Neuronal stem cell (in vitro differentiated cells): ENCODE data around the gene APBB2.

Source experiments
- DNase-seq: peaks from one replicate; pipeline ENCODE4 v3.0.0-alpha.2; 2013; ENCODE audit warnings: low spot score
- H2AFZ ChIP-seq: one replicate; pipeline ENCODE4 v1.6.1; 2013; ENCODE audit warnings: mild to moderate bottlenecking, low read length, inconsistent platforms
- H2AK5ac ChIP-seq: 2 replicates; pipeline ENCODE4 v1.6.1; 2013; ENCODE audit warnings: low read depth, mild to moderate bottlenecking, inconsistent platforms, low read length, moderate library complexity, mixed read lengths
- H2BK120ac ChIP-seq: 2 replicates; pipeline ENCODE4 v1.6.1; 2013; ENCODE audit warnings: low read depth, mild to moderate bottlenecking, inconsistent platforms, low read length, moderate library complexity, mixed read lengths
- H2BK12ac ChIP-seq: one replicate; pipeline ENCODE4 v1.6.1; 2013; ENCODE audit warnings: low read length, inconsistent platforms
- H2BK15ac ChIP-seq: 2 replicates; pipeline ENCODE4 v1.6.1; 2013; ENCODE audit warnings: mild to moderate bottlenecking, low read length, inconsistent platforms, mixed read lengths
- H2BK5ac ChIP-seq: one replicate; pipeline ENCODE4 v1.6.1; 2013; ENCODE audit warnings: inconsistent platforms, mild to moderate bottlenecking, low read length, moderate library complexity
- H3K14ac ChIP-seq: one replicate; pipeline ENCODE4 v1.6.1; 2013; ENCODE audit warnings: low read length, inconsistent platforms
- H3K18ac ChIP-seq: 2 replicates; pipeline ENCODE4 v1.6.1; 2013; ENCODE audit warnings: low read length, inconsistent platforms
- H3K23ac ChIP-seq: 2 replicates; pipeline ENCODE4 v1.6.1; 2013; ENCODE audit warnings: low read depth, mild to moderate bottlenecking, mixed read lengths, low read length, inconsistent platforms; ENCODE audit not compliant: poor library complexity
- H3K27ac ChIP-seq: replicated peaks from 3 replicates; pipeline ENCODE4 v1.5.1; 2013; ENCODE audit warnings: low read length, inconsistent platforms
- H3K27me3 ChIP-seq, 3 experiments: 2 replicates each; pipeline ENCODE4 v1.6.1; 2013; ENCODE audit warnings: low read length in 3 of 3, mild to moderate bottlenecking in 2 of 3, inconsistent platforms in 1 of 3, low read depth in 1 of 3, mixed read lengths in 1 of 3, moderate library complexity in 1 of 3; ENCODE audit not compliant: control insufficient read depth in 3 of 3, insufficient read depth in 3 of 3
- H3K36me3 ChIP-seq, 2 donors: replicated peaks in 1 of 2; 2 replicates each; pipeline ENCODE4 v1.6.1; 2013; ENCODE audit warnings: low read length in 2 of 2; ENCODE audit not compliant: control insufficient read depth in 2 of 2, insufficient read depth in 2 of 2
- H3K4ac ChIP-seq: 2 replicates; pipeline ENCODE4 v1.6.1; 2013; ENCODE audit warnings: inconsistent platforms, mild to moderate bottlenecking, low read length, moderate library complexity
- H3K4me1 ChIP-seq, 2 donors: 1 replicate in 1 of 2; 2 replicates in 1 of 2; pipeline ENCODE4 v1.6.1; 2013; ENCODE audit warnings: low read length in 2 of 2, low read depth in 1 of 2; ENCODE audit not compliant: control insufficient read depth in 2 of 2, insufficient read depth in 1 of 2
- H3K4me2 ChIP-seq: one replicate; pipeline ENCODE4 v1.6.1; 2013; ENCODE audit warnings: mild to moderate bottlenecking, low read length, inconsistent platforms; ENCODE audit not compliant: insufficient read depth, poor library complexity, severe bottlenecking
- H3K4me3 ChIP-seq, 2 donors: 2 replicates each; pipeline ENCODE4 v1.5.1; 2013; ENCODE audit warnings: low read length in 2 of 2, mild to moderate bottlenecking in 2 of 2, inconsistent platforms in 1 of 2, moderate library complexity in 1 of 2
- H3K79me1 ChIP-seq: one replicate; pipeline ENCODE4 v1.6.1; 2013; ENCODE audit warnings: low read depth, mild to moderate bottlenecking, inconsistent platforms, low read length, moderate library complexity
- H3K9ac ChIP-seq: one replicate; pipeline ENCODE4 v1.6.1; 2013; ENCODE audit warnings: mild to moderate bottlenecking, low read depth, low read length, inconsistent platforms; ENCODE audit not compliant: poor library complexity
- H3K9me3 ChIP-seq, 2 donors: replicated peaks in 1 of 2; 2 replicates each; pipeline versions ENCODE3 to v1.6.1; 2013; ENCODE audit warnings: low read length in 2 of 2, mild to moderate bottlenecking in 2 of 2, inconsistent platforms in 1 of 2, low read depth in 1 of 2, mixed read lengths in 1 of 2, moderate library complexity in 1 of 2; ENCODE audit not compliant: control insufficient read depth in 2 of 2, insufficient read depth in 1 of 2
- H4K8ac ChIP-seq: one replicate; pipeline ENCODE4 v1.6.1; 2013; ENCODE audit warnings: low read depth, mild to moderate bottlenecking, inconsistent platforms, low read length, moderate library complexity
- H4K91ac ChIP-seq: one replicate; pipeline ENCODE4 v1.6.1; 2013; ENCODE audit warnings: low read length, low read depth, mild to moderate bottlenecking, inconsistent platforms; ENCODE audit not compliant: poor library complexity
- WGBS, 2 donors: extraction: QIAGEN DNeasy Blood & Tissue Kit; methylation state at CpG; one replicate each; pipeline ENCODE4 v1.1.7; 2013; ENCODE audit warnings: missing lambda C conversion rate in 2 of 2, mixed read lengths in 1 of 2; ENCODE audit not compliant: insufficient read length in 2 of 2, insufficient replicate concordance in 1 of 2; ENCODE audit errors: extremely low coverage in 2 of 2; 5-methylcytosine and 5-hydroxymethylcytosine counted together

Gene APBB2

DNA sequence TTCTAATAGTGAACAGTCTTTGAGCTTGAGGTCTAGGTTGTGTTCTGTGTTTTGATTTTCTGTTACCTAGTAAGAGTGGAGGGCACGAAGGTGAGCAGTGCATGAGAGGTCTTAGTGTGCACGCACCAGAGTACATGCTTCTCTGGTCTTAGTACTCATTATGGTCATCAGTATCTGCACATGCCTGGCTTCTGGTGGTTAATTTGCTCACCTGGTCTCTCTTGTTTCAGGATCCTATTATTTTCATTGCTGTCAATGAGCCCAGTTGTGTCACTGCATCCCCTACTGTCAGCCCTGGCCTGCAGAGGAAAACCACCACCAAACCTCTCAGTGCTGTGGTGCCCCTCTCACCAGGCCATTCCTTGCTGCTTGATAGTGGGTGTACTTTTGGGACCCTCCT lies 409.7 kb downstream of the APBB2 start:
- H3K27ac ChIP-seq: no peak overlapping the region

DNA sequence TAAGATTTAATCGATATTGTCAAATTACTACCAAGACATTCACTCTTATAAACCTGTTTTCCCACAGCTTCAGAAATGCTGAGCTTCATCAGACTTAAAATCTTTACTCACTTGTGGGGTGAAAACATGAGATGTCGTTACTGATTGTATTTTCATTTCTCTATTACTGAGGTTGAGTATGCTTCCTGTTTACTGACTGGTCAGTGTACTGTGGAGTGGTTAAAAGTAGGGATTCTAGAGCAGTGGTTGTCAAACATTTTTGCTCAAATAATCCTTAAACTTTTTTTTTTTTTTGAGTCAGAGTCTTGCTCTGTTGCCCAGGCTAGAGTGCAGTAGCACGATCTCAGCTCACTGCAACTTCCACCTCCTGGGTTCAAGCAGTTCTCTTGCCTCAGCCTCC lies 414.3 kb downstream of the APBB2 start:
- Histone ChIP-seq H3K79me1 (no peaks in the 10 kb centered on the region), H2AFZ (no peak overlapping the region), H3K23ac (no peak overlapping the region), H3K27me3 (peaks cover 0 to 7% (median 0%) of the 10 kb centered on the region in 3 experiments), H3K18ac (no peak overlapping the region), H3K4me2 (no peak overlapping the region), H2BK12ac (no peak overlapping the region), H3K36me3 (no peaks in the 10 kb centered on the region), H2BK120ac (no peak overlapping the region), H2BK5ac (no peak overlapping the region), H2BK15ac (no peak overlapping the region), H2AK5ac (no peak overlapping the region), H3K9me3 (no peaks in the 10 kb centered on the region), H3K4me1 (no peaks in the 10 kb centered on the region), H4K8ac (no peak overlapping the region), H3K4ac (no peak overlapping the region), H4K91ac (no peak overlapping the region), H3K9ac (no peak overlapping the region), H3K14ac (no peak overlapping the region), H3K4me3 (no peak overlapping the region), H3K27ac (no peak overlapping the region)
- DNase-seq: no peak
- WGBS, 2 donors: no CpG with 5 or more reads among the region's 3 CpGs

More for the DNA sequence above, 409.7 kb downstream of the APBB2 start:
- peaks cover 0 to 7% of the 10 kb centered on the region in 2 donors for H3K36me3 ChIP-seq
- no peak overlapping the region for H3K4me2 ChIP-seq
- H2AK5ac ChIP-seq: no peak overlapping the region
- H3K9ac ChIP-seq: no peak overlapping the region
- no CpG with 5 or more reads among the region's 2 CpGs for WGBS, 2 donors
- no peak for DNase-seq
- no peak overlapping the region for H3K4ac ChIP-seq
- H2BK12ac ChIP-seq: no peak overlapping the region
- H3K18ac ChIP-seq: no peak overlapping the region
- no peaks in the 10 kb centered on the region for H3K9me3 ChIP-seq
- no peak overlapping the region for H3K14ac ChIP-seq
- H3K79me1 ChIP-seq: no peaks in the 10 kb centered on the region
- H2BK120ac ChIP-seq: no peak overlapping the region
- no peak overlapping the region for H2BK15ac ChIP-seq
- no peak overlapping the region for H3K23ac ChIP-seq
- no peaks in the 10 kb centered on the region for H3K27me3 ChIP-seq
- H4K91ac ChIP-seq: no peak overlapping the region
- H2AFZ ChIP-seq: no peak overlapping the region
- no peak overlapping the region for H2BK5ac ChIP-seq
- no peaks in the 10 kb centered on the region for H3K4me1 ChIP-seq
- no peak overlapping the region for H4K8ac ChIP-seq
- no peak overlapping the region for H3K4me3 ChIP-seq

- H3K36me3 ChIP-seq: no peaks in the 10 kb centered on the region
- H3K4me3 ChIP-seq: no peak overlapping the region
- H4K91ac ChIP-seq: no peak overlapping the region
- H3K27ac ChIP-seq: no peak overlapping the region
- no peak overlapping the region for H3K18ac ChIP-seq
- no peak overlapping the region for H2BK5ac ChIP-seq
- no peak overlapping the region for H3K9ac ChIP-seq
- no peak overlapping the region for H2AFZ ChIP-seq
- H2AK5ac ChIP-seq: no peak overlapping the region
- no peak for DNase-seq
- H2BK15ac ChIP-seq: no peak overlapping the region
- no peak overlapping the region for H4K8ac ChIP-seq
- no peak overlapping the region for H3K23ac ChIP-seq
- no peak overlapping the region for H3K4me2 ChIP-seq
- WGBS, 2 donors: no CpG with 5 or more reads among the region's 3 CpGs
- peaks cover 0 to 2% of the 10 kb centered on the region in 2 donors for H3K4me1 ChIP-seq
- no peaks in the 10 kb centered on the region for H3K9me3 ChIP-seq
- H2BK120ac ChIP-seq: no peak overlapping the region
- H3K79me1 ChIP-seq: no peaks in the 10 kb centered on the region
- H3K27me3 ChIP-seq: peaks cover 0 to 6% (median 0%) of the 10 kb centered on the region in 3 experiments
- H3K14ac ChIP-seq: no peak overlapping the region
- H2BK12ac ChIP-seq: no peak overlapping the region
- no peak overlapping the region for H3K4ac ChIP-seq
These were observed 424.6 kb downstream of the APBB2 start for GRCh38 chr4:40789771-40790170.

GRCh38 chr4:40789031-40789430 lies 425.3 kb downstream of the APBB2 start:
- Histone ChIP-seq H3K23ac (no peak overlapping the region), H3K27me3 (peaks cover 0 to 6% (median 0%) of the 10 kb centered on the region in 3 experiments), H2BK120ac (no peak overlapping the region), H2BK12ac (no peak overlapping the region), H3K14ac (no peak overlapping the region), H3K36me3 (no peaks in the 10 kb centered on the region), H3K4me2 (no peak overlapping the region), H4K8ac (no peak overlapping the region), H3K4me3 (no peak overlapping the region), H3K4ac (no peak overlapping the region), H2AFZ (no peak overlapping the region), H3K4me1 (peaks cover 0 to 2% of the 10 kb centered on the region in 2 donors), H3K79me1 (no peaks in the 10 kb centered on the region), H3K9ac (no peak overlapping the region), H2BK5ac (no peak overlapping the region), H3K9me3 (no peaks in the 10 kb centered on the region), H4K91ac (no peak overlapping the region), H2AK5ac (no peak overlapping the region), H3K18ac (no peak overlapping the region), H3K27ac (no peak overlapping the region), H2BK15ac (no peak overlapping the region)
- no peak for DNase-seq
- no CpG with 5 or more reads among the region's 1 CpG for WGBS, 2 donors
